Muscle of back (tissue), 13 donors: ENCODE results near the gene SRP68. TPM values are rescaled to one million over a fixed set of nuclear protein-coding genes. Genes with fewer than 3 reads are reported as not detected.

Source experiments
- DNase-seq, 3 donors: peaks; one replicate each; pipeline versions ENCODE4 v3.0.0 to v3.0.0-alpha.2; 2013
- long read RNA-seq, 9 donors: transcript quantifications; one replicate each; lab custom pipeline, GENCODE V29; 2026
- polyA plus RNA-seq, 10 donors: library from polyadenylated mRNA; unstranded; fragments of 120-200 nt; gene quantifications; one replicate each; pipeline ENCODE4 v1.2.1, GENCODE V29; 2013; ENCODE audit not compliant: insufficient read length in 10 of 10

SRP68 gene
- polyA plus RNA-seq: 10 to 100 TPM; 62.0 to 92.5 (median 78.8) TPM
- long read RNA-seq, donor 1, transcript SRP68-201 (16 exons, 2,649 nt): major isoform, 7 of 8 reads
- long read RNA-seq, donor 1, partial matches to known transcripts: 0 of 8 reads
- long read RNA-seq, donor 1, other reads (novel, unspliced or antisense): 0 of 8 reads
- long read RNA-seq, donor 2, transcript SRP68-201 (16 exons, 2,649 nt): major isoform, 5 of 6 reads
- long read RNA-seq, donor 2, partial matches to known transcripts: 0 of 6 reads
- long read RNA-seq, donor 2, other reads (novel, unspliced or antisense): 0 of 6 reads
- long read RNA-seq, donor 3: 0 reads
- long read RNA-seq, donor 4, transcript SRP68-201 (16 exons, 2,649 nt): major isoform, 8 of 8 reads
- long read RNA-seq, donor 4, partial matches to known transcripts: 0 of 8 reads
- long read RNA-seq, donor 4, other reads (novel, unspliced or antisense): 0 of 8 reads
- long read RNA-seq, donor 5, transcript SRP68-201 (16 exons, 2,649 nt): major isoform, 13 of 15 reads
- long read RNA-seq, donor 5, partial matches to known transcripts: 0 of 15 reads
- long read RNA-seq, donor 5, other reads (novel, unspliced or antisense): 0 of 15 reads
- long read RNA-seq, donor 6, transcript SRP68-201 (16 exons, 2,649 nt): major isoform, 14 of 15 reads
- long read RNA-seq, donor 6, partial matches to known transcripts: 0 of 15 reads
- long read RNA-seq, donor 6, other reads (novel, unspliced or antisense): 0 of 15 reads
- long read RNA-seq, donor 7, transcript SRP68-201 (16 exons, 2,649 nt): major isoform, 16 of 27 reads
- long read RNA-seq, donor 7, partial matches to known transcripts: 11 of 27 reads
- long read RNA-seq, donor 7, other reads (novel, unspliced or antisense): 0 of 27 reads
- long read RNA-seq, donor 8, transcript SRP68-201 (16 exons, 2,649 nt): major isoform, 12 of 13 reads
- long read RNA-seq, donor 8, partial matches to known transcripts: 0 of 13 reads
- long read RNA-seq, donor 8, other reads (novel, unspliced or antisense): 0 of 13 reads
- long read RNA-seq, donor 9, partial matches to known transcripts: 0 of 1 reads
- long read RNA-seq, donor 9, other reads (novel, unspliced or antisense): 0 of 1 reads

- peak; percentile 89 to 97 (median 92) for DNase-seq
These were observed at the start of gene SRP68 for GRCh38 chr17:76072148-76072858. SRP68 (minus strand) TSS chr17:76072517; CDS start chr17:76072491, 26 bp downstream.

- DNase-seq: peak in 1 of 3 donors; percentile 71
These were observed 49.7 kb upstream of the SRP68 start for GRCh38 chr17:76121932-76122430.

GRCh38 chr17:76120658-76121008 lies 48.3 kb upstream of the SRP68 start:
- DNase-seq: no peak

GRCh38 chr17:76119409-76120371 lies 47.4 kb upstream of the SRP68 start:
- DNase-seq: no peak

GRCh38 chr17:76115138-76115754 lies 42.9 kb upstream of the SRP68 start:
- DNase-seq: no peak

GRCh38 chr17:76111956-76112355 lies 39.6 kb upstream of the SRP68 start:
- DNase-seq: peak in 1 of 3 donors; percentile 14

- no peak for DNase-seq
These were observed 35.2 kb upstream of the SRP68 start for GRCh38 chr17:76107509-76107908.

- DNase-seq: peak in 1 of 3 donors; percentile 32
These were observed 34.4 kb upstream of the SRP68 start for GRCh38 chr17:76106703-76107102.

- no peak for DNase-seq
These were observed 32.5 kb upstream of the SRP68 start for GRCh38 chr17:76104896-76105231.

- no peak for DNase-seq
These were observed 32.0 kb upstream of the SRP68 start for GRCh38 chr17:76104140-76104895.

- peak; percentile 93 to 98 (median 98) for DNase-seq
These were observed 31.2 kb upstream of the SRP68 start, which contains the start of gene EXOC7 for GRCh38 chr17:76103274-76104139. EXOC7 (minus strand) TSS chr17:76103787; CDS start chr17:76103692, 95 bp downstream.

- no peak for DNase-seq
These were observed 30.6 kb upstream of the SRP68 start for GRCh38 chr17:76102944-76103273.

GRCh38 chr17:76097716-76098295 lies 25.5 kb upstream of the SRP68 start:
- DNase-seq: no peak

- DNase-seq: no peak
These were observed 23.6 kb upstream of the SRP68 start for GRCh38 chr17:76095943-76096342.

GRCh38 chr17:76094046-76094445 lies 21.7 kb upstream of the SRP68 start:
- DNase-seq: no peak

GRCh38 chr17:76092526-76093413 lies 20.5 kb upstream of the SRP68 start:
- no peak for DNase-seq
